Amygdala (tissue), 56 donors: ENCODE results near the gene GJB3.
"Not testable (repeated sequence)": the region's sequence is repeated elsewhere in the genome, so short reads cannot be mapped to it uniquely, and the experiment has no call there.

Experiments
- DNase-seq, 56 donors: peaks; one replicate each; lab custom pipeline; 2025; lab: John Stamatoyannopoulos, UW

Gene GJB3

DNA sequence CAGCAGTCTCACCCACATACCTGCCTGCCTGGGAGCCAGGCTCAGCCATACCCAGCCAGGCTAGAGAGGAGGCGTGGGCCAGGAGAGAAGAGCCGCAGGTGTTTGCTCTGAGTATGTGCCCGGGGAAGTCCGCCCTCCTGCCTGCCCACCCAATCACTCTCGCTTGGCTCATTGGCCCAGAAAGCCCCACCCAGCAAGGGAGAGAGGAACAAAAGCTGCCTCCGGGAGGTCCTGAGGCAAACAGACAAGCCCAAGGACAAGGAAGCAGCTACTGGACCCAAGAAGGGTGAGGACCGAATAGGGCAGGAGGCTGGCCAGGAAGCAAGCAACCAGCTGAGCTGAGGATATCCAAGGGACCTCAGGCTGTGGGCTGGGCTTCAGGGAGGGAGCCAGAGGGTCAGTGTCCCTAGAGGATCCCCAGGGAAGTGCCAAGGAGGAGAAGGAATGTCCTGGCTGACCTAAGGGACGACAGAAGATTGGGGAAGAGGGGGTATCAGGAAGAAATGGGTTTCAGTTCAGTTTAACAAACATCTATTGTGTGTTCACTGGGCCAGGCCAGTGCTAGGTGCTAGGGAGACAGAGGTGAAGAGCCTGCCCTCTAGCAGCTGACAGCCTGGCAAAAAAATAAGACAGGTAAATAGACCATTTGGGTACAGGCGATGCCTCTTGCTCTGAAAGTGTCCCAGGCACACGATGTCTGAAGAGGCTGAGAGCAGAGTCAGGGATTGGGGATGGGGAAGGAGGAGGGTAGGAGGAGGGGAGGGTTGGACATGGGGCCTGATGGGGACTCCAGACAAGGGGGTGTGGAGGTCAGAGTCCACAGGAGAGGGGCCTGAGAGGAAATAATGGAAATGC, 21.3 kb upstream of the GJB3 start, which contains the start of gene GJB4:
GJB4 (plus strand) TSS at position 238 of the 855 bp plus-strand sequence. CDS start 1,515 bp downstream, outside the sequence.
- DNase-seq, result no peak

DNA sequence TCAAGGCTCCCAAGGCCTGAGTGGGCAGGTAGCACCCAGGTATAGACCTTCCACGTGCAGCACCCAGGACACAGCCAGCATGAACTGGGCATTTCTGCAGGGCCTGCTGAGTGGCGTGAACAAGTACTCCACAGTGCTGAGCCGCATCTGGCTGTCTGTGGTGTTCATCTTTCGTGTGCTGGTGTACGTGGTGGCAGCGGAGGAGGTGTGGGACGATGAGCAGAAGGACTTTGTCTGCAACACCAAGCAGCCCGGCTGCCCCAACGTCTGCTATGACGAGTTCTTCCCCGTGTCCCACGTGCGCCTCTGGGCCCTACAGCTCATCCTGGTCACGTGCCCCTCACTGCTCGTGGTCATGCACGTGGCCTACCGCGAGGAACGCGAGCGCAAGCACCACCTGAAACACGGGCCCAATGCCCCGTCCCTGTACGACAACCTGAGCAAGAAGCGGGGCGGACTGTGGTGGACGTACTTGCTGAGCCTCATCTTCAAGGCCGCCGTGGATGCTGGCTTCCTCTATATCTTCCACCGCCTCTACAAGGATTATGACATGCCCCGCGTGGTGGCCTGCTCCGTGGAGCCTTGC, 19.7 kb upstream of the GJB3 start:
- no peak for DNase-seq

DNA sequence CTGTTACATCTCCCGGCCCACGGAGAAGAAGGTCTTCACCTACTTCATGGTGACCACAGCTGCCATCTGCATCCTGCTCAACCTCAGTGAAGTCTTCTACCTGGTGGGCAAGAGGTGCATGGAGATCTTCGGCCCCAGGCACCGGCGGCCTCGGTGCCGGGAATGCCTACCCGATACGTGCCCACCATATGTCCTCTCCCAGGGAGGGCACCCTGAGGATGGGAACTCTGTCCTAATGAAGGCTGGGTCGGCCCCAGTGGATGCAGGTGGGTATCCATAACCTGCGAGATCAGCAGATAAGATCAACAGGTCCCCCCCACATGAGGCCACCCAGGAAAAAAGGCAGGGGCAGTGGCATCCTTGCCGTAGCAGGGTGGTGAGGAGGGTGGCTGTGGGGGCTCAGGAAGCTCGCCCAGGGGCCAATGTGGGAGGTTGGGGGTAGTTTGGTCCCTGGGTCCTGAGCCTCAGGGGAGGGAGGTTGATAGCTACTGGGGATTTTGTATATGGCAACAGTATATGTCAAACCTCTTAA, 19.2 kb upstream of the GJB3 start:
- no peak for DNase-seq

DNA sequence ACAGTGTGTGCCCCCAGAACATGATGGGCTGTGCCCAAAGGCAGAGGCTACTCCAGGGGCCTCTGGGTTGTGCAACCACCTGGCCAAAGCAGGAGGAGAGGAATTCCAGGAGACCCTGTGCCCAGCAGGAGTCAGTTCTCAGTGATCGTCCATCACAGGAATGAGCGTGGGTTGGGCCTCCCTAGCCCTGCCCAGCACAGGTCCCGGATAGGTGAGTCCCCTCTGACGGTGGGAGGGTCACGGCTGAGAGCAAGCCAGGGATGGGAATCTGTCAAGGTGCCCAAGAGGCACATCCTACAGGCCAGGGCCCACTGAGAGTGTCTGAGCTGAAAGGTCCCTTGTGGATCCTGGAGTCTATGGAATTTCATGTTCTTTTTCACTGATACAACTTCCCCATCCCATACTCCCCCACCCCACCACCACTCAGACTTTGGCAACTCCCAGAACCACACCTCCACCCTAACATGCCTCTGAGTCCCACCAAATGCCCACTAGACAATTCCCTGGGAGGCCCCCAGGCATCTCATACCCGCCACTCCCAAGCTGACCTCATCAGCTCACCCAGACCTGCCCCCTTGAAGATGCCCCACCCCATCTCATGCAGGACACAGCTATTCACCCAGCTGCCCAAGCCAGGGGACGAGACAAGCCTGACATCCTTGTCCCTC, 18.4 kb upstream of the GJB3 start:
- DNase-seq, result no peak

DNA sequence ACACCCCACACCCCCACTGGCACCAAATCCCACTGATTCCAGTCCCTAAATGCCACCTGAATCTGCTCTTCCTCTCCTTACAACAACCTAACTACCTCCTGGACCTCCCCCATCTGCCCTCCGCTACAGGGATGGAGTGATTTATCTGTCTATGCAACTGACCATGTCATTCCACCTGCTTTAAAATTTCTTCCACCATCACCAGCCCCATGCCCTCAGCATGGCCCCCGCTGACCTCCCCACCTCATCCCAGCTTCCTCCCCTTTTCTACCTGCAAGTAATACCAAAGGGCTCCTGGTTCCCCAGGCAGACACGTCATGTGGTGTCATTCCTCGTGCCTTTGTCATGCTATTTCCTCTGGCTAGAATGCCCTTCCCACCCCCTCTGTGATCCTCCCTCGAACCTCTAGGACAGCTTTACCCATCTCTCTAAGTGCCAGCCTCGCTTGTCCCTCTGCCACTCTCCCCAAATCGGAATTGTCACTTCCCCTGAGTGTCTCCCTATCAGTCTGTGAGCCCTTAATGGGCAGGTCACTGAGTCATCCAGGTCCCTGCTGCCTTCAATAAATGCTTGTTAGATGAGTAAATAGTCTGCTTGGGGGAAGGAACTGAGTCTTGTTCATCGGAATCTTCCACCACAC, 17.8 kb upstream of the GJB3 start:
- no peak for DNase-seq

DNA sequence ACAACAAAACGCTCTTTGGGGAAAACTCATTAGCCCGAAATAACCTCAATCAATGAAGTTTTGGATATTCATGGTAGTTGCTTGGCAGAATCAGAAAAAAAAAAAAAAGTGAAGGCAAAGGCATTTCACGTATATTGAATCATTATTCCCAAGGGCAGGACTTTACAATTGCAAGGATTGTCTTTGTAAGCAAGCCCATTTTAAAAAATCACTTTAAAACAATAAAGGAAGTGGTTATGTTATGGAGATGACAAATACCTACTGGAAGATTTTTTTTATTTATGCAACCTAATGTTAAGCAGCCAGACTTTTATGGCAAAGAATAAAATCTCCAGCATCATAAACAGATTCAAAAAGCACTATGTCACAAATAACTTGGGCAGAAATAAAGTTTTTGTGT, 12.2 kb upstream of the GJB3 start:
- DNase-seq, result no peak

DNA sequence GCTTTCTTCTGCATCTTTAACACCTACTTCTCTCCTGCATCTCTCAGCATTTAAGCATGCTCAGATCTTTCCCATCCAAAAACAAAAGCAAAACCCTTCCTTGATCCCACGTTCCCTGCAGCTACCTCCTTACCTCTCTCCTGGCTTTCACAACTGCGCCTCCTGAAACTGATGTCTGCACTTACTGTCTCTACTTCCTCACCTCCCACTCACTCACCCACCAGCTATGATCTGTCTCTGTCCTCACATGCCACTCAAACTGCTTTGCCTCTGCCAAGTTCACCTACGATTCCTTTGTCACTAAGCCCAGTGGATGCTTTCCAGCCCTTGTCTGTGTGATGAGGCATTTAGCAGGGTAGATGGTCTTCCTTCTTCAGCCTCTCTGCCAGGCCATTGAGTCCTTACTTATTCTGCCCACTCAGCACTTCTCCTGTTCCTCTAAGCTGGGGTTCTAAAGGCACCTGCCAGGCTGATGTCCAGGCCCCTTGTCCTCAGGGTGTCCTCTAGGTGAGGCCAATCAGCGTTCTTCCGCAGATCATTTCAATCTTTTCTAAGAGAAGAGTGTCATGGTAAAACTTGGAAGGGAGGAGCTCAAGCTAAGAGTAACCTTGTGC, 10.0 kb upstream of the GJB3 start:
- peak in 23 of 56 donors; percentile 3 to 70 (median 30) for DNase-seq

DNA sequence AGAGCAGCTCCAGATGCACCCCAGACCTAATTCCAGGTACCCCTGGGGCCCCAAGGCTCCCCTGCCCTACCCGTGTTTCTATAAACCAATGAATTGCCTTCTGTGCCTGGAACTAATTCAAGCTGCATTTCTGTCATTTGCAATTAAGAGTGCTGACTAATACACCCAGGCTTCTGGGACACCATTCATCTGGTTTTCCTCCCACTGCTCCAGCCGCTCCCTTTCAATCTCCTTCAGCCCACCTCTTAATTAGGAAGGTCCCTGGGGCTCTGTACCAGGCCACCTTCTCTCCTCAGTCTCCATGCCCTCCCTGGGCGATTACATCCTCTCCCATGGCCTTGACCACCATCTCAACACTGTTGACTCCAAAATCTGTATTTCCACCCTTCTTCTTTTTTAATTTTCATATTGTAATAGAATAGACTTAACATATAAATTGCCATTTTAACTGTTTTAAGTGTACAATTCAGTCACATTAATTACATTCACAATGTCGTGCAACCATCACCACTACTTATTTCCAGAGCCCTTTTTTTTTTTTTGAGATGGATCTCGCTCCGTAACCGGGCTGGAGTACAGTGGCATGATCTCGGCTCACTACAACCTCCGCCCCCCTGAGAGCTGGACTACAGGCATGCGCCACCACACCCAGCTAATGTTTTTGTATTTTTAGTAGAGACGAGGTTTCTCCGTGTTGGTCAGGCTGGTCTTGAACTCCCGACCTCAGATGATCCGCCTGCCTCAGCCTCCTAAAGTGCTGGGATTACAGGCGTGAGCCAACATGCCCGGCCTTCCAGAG, 9.2 kb upstream of the GJB3 start:
- DNase-seq, result peak in 5 of 56 donors; percentile 16 to 44 (median 26)

DNA sequence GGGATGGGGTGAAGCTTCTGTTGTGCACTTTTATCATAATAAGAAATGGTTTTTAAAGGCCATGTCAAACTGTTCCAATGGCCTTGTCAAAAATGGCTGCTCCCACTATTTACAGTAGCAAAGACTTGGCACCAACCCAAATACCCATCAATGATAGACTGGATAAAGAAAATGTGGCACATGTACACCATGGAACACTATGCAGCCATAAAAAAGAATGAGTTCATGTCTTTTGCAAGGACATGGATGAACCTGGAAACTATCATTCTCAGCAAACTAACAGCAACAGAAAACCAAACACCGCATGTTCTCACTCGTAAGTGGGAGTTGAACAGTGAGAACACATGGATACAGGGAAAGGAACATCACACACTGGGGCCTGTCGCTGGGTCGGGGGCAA, 7.9 kb upstream of the GJB3 start:
- not testable (repeated sequence) for DNase-seq

DNA sequence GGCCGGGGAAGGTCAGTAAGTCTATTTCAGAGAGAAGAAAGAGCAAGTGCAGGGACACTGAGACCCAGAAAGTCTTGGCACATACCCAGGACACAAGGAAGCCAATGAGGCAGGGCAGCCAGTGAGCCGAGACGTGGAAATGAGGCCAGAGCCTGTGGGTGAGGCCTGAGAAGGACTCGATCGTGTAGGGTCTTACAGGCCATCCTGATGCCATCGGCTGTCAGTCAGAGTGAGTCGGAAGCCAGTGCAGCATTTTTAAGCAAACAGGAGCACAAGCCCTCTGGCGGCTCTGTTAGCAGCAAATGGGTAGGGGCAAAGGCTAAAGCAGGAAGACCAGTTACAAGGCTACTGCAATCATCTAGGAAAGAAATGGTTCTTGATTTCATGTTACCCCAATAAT, 6.1 kb upstream of the GJB3 start:
- no peak for DNase-seq

DNA sequence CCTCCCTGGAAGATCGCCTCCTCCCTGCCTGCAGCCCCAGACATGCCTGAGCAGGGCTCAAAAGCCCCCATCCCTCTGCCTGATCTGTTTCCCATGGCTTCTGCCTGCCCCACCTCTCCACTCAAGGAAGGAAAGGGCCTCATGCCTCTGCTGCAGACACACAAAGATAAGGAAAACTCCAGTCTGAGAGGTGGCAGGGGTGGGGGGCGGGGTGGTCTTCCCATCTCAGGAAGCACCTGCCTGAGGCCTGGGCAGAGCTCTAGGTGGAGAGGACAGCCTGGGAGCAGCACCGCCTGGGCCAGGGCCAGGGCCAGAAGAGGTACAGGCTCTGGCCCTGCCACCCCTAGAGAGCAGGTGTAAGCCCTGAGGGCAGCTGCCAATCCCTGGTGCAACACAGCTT, 4.1 kb upstream of the GJB3 start:
- no peak for DNase-seq

DNA sequence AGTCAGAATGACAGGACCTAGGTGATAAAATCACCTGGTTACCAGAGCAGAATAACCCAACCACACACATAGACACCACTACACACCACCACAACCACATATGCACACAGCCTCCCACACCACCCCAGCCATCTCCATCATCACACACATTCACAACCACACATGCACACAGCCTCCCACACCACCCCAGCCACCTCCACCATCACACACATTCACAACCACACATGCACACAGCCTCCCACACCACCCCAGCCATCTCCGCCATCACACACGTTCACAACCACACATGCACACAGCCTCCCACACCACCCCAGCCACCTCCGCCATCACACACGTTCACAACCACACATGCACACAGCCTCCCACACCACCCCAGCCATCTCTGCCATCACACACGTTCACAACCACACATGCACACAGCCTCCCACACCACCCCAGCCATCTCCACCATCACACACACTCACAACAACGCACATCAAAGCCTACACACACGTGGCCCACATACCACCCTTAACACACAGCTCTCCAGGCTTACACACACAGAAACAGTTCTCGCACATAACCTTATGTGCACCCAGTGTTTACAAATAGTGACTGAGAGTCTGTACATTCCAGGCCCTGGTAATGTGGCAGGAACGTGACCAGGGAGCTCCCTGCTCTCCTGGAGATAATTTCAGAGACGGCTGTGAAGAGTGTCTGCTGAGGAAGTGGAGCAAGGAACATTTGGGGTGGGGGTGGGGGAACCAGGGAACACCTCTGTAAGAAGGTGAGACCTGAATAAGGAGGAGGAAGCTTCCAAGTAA, 3.3 kb upstream of the GJB3 start:
- DNase-seq, result no peak

DNA sequence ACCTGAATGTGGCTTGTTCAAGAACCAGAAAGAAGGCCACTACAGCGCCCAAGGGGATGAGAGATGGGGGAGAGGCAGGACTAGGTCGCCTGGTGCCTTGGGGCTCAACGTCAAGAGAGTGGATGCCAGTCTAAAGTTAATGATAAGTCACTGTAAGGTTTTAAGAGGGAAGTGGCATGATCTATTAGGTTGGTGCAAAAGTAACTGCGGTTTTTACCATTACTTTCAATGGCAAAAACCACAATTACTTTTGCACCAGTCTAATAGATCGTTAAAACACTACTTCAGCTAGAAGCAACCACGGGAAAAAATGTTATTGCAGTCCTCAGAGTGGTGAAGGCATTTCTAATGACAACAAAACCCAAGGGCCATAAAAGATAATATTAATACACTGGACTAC, 2.6 kb upstream of the GJB3 start:
- DNase-seq, result no peak

DNA sequence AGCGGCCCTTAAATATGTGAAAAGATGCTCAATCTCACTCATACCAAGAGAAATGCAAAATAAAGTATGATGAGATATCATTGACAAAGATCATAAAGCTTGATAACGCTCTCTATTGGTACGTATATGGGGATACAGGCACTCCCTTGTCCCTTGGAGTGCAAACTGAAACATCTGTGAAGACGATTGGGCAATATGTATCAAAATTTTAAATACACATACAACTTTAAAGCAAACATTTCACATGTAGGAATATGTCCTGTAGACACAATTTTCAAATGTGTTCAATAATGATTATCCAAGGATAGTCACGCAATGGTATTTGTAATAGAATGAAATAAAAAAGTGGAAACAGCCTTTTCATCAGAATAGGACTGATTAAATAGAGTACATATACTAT, 2.0 kb upstream of the GJB3 start:
- DNase-seq, result no peak

DNA sequence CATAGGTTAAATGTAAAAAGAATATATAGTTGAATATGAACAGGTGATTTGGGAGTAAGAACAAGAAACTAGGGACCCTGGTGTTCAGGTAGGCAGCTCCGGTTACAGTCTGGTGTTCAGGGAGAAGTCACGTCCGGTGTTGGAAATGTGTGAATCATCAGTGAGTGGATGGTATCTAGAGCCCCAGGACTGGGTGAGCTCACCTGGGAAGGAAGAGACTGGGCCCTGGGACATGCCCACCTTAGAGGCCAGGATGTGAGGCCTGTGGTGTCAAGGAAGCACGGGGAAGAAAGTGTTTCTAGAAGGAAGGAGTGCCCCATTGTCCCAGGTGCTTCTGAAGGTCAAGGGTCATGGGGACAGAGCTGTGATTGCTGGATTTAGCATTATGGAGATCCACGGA, 1.5 kb upstream of the GJB3 start:
- no peak for DNase-seq

DNA sequence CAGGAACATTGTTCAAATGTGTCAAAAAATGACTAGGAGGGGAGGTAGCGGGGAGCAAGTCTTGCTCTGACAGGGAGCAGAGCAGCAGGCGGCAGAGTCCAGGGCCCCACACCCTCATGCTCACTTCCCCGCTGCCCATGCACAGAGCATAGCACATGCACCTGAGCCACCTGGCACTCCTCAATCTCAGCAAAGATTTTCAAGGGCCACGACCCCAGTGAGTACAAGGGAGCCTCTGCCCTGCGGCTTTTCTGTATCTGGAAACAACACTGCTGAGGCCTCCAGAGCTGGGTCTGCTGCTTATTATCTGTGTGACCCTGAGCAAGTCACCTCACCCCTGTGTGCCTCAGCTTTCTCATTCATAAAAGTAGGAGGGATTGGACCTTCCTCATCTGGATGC, 1.1 kb upstream of the GJB3 start:
- no peak for DNase-seq

DNA sequence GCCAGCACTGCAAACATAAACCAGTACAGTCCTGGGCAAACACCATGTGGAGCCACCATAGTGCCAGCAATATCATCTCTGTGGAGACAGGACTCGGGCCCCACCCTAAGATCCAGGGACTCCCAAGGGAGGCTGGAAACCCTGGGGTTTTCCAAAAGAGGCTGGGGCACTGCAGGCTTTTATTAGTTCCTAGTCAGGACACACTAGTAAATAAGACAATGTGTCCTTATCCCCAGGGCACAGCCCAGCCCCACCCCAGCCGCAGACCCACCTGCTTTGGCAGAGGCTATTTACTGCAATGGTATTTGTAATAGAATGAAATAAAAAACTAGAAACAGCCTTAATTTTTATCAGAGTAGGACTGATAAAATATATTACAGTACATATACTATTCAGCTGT, 486 bp upstream of the GJB3 start:
- DNase-seq, result no peak

DNA sequence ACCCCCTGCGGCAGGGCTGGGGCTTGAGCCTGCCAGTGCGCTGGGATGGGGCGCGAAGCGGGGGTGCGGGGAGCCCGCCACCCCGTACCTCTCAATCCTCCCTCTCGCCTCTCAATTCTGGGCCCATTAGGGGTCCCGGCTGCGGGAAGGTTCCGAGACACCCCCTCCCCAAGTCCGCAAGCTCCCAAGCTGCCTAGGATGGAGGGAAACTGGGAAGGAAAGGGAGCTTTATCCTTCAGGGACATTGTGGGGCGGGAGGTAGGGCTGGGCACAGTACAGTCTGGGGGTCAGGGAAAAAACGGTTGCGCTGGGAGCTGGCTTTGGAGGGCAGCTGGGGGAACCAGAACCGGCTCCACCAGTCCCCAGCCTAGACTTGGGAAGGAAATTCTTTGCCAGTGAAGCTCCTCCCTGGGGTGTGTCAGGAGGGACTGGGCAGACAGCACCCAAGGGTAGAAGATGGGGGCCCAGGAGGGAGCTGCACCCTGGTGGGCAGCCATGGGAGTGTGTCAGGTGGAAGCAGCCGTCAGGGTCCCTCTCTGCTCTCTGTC, 904 bp downstream of the GJB3 start:
- DNase-seq, result peak in 1 of 56 donors; percentile 8
